GM12891 (cell line): ENCODE measurements around the gene FAM118B.

Experiments used
- PAX5 ChIP-seq: IDR thresholded peaks from 2 replicates; pipeline ENCODE4 v1.6.1; 2011; ENCODE audit warnings: low read length, moderate library complexity, mild to moderate bottlenecking; ENCODE audit not compliant: insufficient read depth, severe bottlenecking
- POLR2A ChIP-seq: IDR thresholded peaks from 2 replicates; pipeline ENCODE4 v1.6.1; 2011; ENCODE audit warnings: low read depth, low read length, control low read depth
- POLR2AphosphoS5 ChIP-seq: IDR thresholded peaks from 2 replicates; pipeline ENCODE4 v1.6.1; 2011; ENCODE audit warnings: low read depth, low read length, control low read depth
- TAF1 ChIP-seq: IDR thresholded peaks from 2 replicates; pipeline ENCODE4 v1.6.1; 2011; ENCODE audit warnings: low read depth, low read length, control low read depth

GRCh38 chr11:126284829-126285228 is 73.2 kb downstream of the FAM118B start:
- TF ChIP-seq POLR2A (no peak), POLR2AphosphoS5 (no peak), TAF1 (no peak), PAX5 (no peak)
